Stimulated activated CD8-positive, alpha-beta memory T cell treated with anti-CD3 and anti-CD28 coated beads, Interleukin-4, amount 100 ng/mL, for 24 hours (primary cell): Measurements from ENCODE around the gene BEST3.
"Not testable (repeated sequence)": the region's sequence is repeated elsewhere in the genome, so short reads cannot be mapped to it uniquely, and the experiment has no call there.

Experiments used
- DNase-seq: peaks from one replicate; pipeline ENCODE4 v3.0.0-alpha.2; 2020; ENCODE audit warnings: low read depth

The BEST3 gene

GRCh38 chr12:69648476-69648875 is 50.6 kb downstream of the BEST3 start:
- DNase-seq: no peak

DNA sequence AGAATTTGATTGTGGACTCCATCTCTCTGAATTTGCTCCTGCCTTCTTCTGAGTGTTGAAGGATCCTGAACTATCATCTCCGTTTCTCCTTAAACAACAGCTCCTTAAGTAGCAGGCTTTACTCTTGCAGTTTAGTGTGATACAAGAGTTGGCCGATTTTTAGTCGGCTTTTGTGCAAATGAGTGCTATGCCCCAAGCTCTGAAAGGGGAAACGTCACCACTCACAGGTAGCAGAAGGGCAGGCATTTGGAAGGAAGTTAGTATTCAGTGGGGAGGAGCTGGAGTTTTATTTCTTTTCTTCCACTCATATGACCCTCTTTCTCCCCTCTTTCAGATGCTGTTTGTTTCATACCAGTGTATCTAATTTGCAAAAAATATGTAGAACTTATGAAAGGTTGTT is 51.9 kb downstream of the BEST3 start:
- no peak for DNase-seq

- DNase-seq: no peak
These were observed 54.1 kb downstream of the BEST3 start for GRCh38 chr12:69645031-69645430.

GRCh38 chr12:69644511-69644910 is 54.6 kb downstream of the BEST3 start:
- DNase-seq: no peak

DNA sequence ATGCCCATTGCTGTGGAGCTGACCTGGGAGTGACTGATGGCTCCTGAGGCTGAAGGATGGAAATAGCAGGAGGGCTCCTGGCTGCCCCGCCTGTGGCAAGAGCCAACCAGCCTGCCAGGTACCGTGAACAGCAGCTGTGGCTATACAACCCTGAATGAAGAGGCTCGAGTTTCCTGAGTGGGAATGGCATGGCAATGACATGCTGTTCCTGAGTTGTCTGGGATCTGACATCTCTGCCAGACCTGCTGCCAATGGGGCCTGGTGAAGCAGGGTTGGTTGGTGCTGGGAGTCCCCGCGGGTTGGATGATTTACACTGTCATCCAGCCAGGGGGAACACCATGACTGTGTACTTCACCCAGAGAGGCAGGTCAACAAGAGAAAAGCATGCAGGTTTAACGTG is 56.6 kb downstream of the BEST3 start:
- DNase-seq: no peak

GRCh38 chr12:69641546-69641945 is 57.6 kb downstream of the BEST3 start:
- DNase-seq: no peak

GRCh38 chr12:69639400-69640016 is 59.6 kb downstream of the BEST3 start:
- DNase-seq: peak; percentile 25

DNA sequence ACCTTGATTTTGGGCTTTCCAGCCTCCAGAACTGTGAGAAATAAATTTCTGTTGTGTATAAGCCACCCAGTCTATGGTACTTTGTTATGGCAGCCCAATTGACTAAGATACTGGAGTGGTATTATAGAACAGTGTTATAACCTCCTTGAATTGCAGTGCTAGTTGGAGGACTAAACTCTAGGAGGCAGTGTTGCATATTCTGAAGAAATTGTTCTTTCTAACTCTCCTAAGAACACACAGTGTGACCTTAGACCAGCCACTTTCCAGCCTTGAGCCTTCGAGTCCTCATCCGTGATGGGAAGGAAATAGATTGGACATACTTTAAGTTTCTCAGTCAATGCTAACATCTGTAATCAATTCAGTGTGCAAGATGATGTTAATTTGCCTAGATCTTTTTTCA is 66.0 kb downstream of the BEST3 start:
- no peak for DNase-seq

- DNase-seq: no peak
These were observed 68.9 kb downstream of the BEST3 start for GRCh38 chr12:69630191-69630590.

GRCh38 chr12:69627501-69627900 is 71.6 kb downstream of the BEST3 start:
- DNase-seq: no peak

GRCh38 chr12:69623970-69624369 is 75.1 kb downstream of the BEST3 start:
- no peak for DNase-seq

GRCh38 chr12:69621551-69621950 is 77.6 kb downstream of the BEST3 start:
- no peak for DNase-seq

GRCh38 chr12:69620921-69621320 is 78.2 kb downstream of the BEST3 start:
- no peak for DNase-seq

DNA sequence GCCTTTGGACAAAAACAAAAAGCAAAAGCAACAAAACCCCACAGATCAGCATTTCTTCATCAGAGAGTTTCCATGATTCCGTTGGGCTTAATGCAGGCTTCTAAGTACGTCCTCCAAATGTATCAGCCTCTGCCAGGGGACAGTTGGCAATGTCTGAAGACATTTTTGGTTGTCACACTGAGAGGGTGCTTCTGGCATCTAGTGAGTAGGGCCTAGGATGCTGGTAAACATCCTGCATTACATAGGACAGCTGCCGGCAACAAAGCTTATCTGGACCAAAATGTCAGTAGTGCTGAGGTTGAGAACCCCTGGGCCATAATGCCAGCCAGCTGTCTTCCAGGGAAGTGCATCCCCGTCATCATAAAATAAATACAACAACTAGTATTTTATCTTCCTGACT is 79.0 kb downstream of the BEST3 start:
- no peak for DNase-seq

GRCh38 chr12:69619050-69619449 is 80.1 kb downstream of the BEST3 start:
- DNase-seq: no peak

DNA sequence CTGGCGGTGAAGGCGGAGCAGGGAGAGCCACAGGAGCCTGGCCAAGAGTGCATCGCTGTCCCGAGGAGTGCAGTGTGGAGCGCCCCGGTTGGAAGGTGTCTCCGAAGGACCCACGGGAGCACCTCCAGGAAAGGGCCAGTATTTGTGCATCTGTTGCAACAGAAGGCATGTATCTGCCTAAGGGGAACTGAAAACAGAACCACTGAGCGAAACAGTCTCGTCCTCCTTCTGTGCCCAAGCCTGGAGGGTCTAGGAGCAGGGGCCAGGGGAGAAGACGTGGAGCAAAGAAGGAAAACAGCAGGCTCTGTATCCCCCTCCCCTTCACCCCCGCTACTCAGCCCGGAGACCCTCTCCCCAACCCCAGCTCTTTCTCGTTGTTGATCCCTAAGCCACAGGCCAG is 83.1 kb downstream of the BEST3 start:
- no peak for DNase-seq

GRCh38 chr12:69613351-69613750 is 85.8 kb downstream of the BEST3 start:
- DNase-seq: no peak

DNA sequence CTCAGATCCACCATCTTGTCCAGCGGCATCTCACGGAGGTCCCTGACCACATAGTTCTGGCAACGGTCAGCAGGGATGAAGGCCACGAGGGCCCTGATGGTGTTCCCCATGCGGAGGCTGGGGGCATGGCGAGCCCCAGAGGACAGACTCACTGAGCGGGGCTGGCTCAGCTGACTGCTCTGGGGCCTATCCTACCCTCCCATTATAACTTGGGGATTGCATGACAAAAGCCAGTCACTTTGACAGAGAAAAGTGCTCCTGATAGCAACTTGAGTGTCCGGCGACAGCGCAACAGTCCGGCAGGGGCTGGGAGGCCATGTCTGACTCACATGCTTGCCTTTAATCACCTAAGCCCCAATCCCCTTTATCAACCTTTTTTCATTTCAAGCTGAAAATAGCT is 88.4 kb downstream of the BEST3 start, which contains the start of gene LRRC10:
LRRC10 (minus strand) TSS at position 179 of the 400 bp plus-strand sequence; CDS start at position 110, 69 bp downstream.
- DNase-seq: no peak

- no peak for DNase-seq
These were observed 89.0 kb downstream of the BEST3 start for GRCh38 chr12:69610126-69610525.

DNA sequence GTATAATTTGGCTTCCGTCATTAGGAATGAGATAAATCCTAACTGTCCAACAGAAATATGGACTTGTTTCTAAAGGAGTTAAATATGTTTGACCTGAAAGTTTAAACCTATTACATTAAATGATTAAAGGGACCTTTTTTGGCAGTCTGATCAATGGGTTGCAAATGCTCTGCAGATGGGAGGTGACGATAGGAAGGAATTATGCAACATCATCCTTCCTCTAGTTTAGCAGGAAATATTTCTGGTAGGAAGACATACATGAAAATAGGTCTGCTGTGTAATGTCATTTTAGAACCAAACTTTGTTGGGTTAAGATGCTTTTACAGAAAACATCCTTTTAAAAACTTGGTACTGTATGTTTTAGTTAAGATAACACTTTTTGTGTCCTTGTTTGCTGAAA is 91.0 kb downstream of the BEST3 start:
- DNase-seq: no peak

- DNase-seq: not testable (repeated sequence)
These were observed 94.8 kb downstream of the BEST3 start for GRCh38 chr12:69604275-69604674.
